Measurements from ENCODE around the gene ATP6V1A.

DNA sequence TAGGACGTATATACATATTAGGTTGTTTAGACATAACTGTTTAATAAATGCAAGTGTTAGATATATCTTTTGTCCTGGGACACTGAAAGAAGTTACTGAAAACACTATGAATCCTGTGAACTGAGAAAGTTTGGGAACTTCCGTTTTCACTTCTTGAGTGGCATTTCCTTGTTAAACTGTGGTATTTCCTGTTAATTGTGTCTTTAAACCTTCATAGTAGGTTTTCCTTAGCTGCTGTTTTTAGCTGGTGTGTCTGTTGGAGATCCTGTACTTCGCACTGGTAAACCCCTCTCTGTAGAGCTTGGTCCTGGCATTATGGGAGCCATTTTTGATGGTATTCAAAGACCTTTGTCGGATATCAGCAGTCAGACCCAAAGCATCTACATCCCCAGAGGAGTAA is 37.1 kb downstream of the ATP6V1A start:
- TF ChIP-seq CTCF (IDR thresholded peaks at IDR 0.05) = no peak
- no peak for TF ChIP-seq POLR2A (IDR thresholded peaks at IDR 0.05)

Data from tibial nerve (tissue), 3 donors.